ENCODE results near the gene FOXO3.

FOXO3 gene

DNA sequence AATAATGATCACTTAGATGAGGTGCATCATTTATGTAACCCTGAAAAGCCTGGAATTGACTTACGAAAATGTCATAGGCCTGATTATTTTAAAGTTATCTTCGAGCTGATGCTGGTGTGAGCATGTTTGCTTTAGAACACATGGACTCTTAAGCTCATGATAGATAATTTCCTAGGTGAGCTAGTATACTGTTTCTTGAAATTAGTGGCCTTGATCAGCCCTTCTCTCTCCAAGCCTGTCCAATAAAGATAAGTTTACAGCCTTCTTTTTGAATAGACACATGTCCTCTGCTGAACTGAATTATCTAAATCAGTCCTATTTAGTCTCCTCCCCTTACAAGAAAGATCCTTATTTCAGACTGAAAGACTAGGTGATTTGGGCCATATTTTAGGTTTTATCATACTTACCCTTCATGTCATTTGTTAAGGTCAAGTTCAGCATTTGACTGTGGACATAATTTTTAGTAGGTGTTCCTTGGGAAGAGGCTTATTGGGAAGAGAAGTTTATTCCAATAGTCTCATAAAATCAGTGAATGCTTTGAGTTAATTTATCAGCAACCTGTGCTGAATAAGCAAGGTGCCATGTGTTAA is 15.3 kb downstream of the FOXO3 start:
- DNase-seq (ENCODE audit: low read depth): no peak

DNA sequence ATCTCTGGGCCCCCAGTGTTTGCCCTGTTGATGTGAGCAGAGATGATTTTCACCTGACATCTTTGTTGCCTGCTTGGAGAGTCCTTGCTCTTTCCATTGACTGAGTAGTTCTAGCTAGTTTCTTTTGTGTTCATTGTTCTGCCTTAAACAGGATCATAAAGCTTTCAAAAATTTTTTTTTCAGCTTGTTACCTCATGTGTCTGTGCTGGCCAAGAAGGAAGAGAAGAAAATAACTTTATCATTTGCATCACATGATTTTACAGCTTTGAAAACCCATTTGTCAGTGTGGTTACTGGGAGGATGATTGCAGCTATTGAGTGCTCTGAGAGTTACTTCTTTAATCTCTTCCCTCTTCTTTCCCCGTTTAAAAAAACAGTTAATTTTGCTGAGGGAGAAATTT is 16.0 kb downstream of the FOXO3 start:
- no peak for DNase-seq (ENCODE audit: low read depth)

DNA sequence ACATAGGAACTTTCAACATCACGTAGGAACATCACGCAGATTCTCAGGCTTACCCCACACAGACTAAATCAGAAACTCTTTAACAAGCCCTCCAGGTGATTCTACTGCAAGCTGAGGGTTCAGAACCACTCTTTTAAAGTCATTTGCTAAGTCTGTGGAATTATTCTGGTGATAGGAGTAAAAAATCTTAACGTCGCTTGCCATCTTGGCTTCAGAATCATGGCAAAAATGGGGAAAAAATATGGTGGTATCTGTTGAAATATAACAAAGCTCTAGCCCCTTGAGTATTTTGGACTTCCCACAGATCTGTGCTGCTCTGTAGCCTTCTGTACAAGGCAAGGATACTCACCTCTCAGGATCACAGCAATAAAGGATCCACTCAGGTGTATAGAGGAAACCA is 17.4 kb downstream of the FOXO3 start:
- DNase-seq (ENCODE audit: low read depth): no peak

DNA sequence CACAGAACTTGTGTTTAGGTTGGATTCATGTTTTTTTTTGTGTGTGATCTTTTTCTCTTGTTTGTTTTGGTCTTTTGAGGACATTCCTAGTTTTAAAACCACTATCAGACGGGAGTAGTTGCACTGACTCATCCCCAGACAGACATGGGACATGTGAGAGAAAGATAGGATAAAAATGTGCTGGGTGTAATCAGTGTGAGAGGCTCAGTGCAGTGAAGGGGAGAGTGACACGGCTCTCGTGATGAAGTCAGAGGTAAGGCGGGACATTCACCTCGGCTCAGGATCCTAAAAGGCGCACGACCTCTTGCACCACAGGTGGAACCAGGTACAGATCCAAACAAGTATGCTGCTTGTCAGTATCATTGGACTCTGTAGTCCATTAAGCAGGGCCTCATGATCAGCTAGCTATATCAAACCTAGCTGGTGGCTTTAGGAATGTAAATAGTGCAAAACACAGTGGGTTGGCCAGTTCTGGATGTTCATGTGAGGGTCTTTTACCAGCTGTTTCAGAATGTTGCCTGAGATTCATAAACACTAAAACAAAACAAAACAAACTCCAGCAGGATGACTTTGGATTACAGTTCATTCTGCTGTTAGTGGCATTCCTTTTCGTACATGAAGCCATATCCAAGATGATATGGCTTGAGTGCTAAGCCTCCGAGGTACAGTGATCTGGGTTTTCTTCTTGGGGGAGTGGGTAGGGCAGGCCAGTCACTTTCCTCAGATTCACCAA is 18.0 kb downstream of the FOXO3 start:
- no peak for DNase-seq (ENCODE audit: low read depth)

DNA sequence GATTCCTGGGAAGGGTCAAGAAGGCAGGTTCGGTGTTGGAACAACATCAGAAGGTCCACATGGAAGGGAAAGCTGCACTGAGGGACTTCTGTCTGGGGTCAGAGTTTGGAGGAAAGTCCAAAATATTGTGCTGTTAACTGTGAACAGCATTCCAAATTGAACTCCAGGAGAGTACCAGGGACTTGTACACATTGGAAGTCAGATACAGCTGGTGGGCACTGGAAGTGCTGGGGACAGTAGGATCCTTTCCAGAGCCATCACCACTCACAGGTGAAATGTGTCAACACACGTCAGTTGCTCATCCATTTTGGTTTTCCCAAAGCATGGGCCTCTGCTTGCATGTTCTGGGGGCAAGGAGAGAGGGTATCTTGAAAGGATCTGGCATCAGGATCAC is 18.6 kb downstream of the FOXO3 start:
- DNase-seq (ENCODE audit: low read depth): no peak

DNA sequence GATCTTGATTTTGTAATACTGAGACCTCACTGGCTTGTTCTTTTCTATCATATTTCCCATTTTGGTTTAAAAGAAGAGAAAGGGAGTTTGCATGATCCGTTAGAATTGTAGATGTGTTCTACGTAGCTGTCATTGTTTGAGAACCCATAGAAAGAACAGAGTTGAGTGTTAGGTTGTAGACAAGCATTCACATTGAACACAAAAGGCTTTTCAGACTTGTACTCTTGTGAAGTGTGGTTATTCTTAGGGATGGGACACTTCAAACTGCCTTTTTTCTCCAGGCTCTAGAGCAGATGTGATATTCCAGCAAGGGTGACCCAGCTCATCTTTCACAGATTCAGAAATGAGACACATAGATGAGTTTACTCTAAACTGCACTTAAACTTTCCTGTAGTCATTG is 19.9 kb downstream of the FOXO3 start:
- DNase-seq (ENCODE audit: low read depth): no peak

DNA sequence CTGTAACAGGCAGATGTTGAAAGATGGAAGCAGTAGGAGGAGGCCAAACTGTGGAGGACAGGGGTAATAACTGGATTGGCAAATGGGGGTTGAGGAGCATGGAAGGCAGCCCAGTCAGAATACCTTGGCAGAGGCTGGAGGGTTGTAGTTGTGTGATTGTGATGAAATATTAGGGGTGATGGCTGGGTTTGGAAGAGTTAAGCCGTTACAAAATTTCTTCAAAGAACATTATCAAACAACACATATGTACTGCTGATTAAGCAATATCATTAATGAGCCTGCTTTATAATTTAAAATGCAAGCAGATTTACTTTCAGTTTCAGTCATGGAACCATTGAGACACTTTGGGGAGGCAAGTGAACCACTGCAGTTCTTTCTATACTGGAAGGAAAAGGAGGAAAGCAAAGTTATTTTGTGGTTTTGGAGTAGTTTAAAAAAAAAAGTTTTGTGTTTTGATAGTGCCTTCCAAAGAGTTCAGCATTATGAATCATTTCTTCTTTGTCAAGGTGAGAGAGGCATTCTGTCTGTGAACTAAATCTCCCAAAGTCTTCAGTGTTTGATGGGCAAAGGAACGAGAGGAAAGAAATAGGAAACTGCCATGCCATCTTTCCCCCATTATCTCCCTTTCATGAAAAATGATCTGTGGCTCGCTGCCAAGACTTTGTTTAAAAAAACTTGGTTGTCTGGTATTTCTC is 20.7 kb downstream of the FOXO3 start:
- DNase-seq (ENCODE audit: low read depth): no peak

DNA sequence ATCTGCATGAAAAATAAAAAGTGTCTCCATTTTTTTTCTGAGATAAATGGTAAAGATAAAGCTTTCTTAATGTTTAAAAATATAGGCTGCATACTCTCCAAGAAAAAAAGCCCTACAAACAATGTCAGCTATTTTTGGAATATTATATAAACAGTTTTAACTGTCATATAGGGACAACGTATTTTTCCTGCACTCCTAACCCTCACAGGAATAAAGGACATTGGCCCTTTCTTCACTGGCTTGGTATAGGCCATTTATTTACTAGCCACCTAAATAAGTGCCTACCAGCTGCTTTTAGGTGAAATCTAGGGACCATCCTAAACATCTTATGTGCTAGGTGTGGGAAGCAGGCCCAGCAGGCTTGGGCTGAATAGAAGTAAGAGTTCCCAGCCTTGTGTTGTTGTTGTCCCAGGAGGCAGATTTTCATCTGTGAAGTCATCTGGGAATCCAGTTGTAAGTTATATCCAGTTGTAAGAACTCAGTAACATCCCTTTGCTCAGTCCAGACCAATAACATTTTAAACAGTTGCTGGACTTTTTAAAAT is 21.3 kb downstream of the FOXO3 start:
- no peak for DNase-seq (ENCODE audit: low read depth)

DNA sequence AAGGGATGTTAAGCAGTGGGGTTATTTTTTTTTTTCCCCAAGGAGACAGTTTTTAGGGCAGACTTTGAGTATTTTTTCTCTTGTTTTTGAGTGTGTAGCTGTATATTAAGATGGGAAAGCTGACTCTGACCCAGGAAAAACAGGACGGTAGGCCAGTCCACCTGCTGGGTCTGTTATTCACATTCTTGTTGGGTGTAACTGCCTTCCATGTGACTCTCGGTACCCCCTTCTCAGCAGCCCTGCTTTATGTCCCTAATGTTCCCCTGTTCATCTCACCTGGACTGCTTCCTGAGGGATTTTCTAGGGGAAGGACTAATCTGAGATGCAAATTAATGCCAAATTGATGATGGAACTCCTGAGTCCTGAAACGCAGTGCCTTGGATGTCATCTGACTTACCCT is 21.9 kb downstream of the FOXO3 start:
- no peak for DNase-seq (ENCODE audit: low read depth)

DNA sequence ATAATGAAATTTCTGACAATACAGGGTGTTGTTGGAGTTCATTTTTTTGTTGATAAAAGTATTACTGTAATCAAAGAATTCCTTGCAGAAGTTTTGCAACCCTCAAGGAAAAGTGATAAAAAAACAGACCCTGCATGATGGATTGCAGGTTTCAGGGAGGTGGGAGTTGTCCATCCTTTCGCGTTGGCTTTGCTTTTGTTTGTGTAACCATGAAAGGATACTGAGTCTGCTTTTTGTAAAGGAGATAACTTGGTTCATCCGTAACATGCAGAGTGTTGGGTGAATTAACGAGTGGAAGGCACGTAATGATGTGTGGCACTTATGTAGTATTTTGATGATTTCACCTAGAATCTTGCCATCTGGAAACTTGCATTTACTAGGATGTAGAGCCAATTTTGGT is 23.6 kb downstream of the FOXO3 start:
- DNase-seq (ENCODE audit: low read depth): no peak

DNA sequence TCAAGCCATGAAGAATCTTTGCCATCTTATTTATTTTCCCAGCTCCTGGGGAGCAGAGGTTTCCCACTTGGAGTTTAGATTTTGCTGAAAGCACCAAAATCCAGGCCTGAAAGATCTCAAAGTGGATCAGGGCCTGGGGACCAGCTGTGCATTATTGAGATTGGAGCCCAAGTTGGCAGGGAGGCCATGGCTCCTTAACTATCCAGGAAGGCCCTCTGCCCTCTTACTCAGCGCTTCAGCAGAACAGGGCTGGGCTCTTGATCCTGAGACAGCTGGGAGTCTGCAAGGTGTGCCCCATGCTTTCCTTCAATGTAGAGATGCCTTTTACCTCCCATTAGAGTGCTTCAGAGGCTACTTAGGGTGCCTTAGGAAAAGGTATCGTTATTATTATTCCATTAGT is 24.6 kb downstream of the FOXO3 start:
- DNase-seq (ENCODE audit: low read depth): no peak

DNA sequence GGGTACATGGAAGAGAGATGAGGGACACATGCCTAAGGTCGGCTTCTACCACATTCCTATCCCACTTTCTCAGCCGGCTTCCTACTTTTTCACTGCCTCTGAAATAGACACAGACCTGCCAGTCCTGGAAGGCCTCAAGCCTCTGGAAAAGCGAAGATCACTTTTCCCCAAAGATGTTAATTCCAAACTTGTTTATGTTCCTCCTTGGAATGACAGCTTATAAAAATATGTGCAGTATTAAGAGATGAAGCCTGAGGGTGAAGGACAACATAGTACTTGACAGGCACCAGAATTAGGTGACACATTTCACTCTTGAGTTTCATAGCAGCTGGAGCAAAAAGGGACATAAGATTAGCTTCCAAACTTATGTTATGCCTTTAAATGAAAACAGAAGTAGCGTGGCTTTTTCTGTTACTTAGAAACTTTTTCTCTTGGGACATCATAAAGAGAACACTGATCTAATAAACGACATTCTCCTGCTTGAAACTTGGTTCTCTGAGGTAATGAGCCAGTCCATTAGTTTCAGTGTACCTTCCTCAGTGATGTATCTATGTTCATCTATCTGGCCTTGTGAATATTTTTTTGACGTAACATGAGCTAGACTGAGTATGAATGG is 25.3 kb downstream of the FOXO3 start:
- no peak for DNase-seq (ENCODE audit: low read depth)

DNA sequence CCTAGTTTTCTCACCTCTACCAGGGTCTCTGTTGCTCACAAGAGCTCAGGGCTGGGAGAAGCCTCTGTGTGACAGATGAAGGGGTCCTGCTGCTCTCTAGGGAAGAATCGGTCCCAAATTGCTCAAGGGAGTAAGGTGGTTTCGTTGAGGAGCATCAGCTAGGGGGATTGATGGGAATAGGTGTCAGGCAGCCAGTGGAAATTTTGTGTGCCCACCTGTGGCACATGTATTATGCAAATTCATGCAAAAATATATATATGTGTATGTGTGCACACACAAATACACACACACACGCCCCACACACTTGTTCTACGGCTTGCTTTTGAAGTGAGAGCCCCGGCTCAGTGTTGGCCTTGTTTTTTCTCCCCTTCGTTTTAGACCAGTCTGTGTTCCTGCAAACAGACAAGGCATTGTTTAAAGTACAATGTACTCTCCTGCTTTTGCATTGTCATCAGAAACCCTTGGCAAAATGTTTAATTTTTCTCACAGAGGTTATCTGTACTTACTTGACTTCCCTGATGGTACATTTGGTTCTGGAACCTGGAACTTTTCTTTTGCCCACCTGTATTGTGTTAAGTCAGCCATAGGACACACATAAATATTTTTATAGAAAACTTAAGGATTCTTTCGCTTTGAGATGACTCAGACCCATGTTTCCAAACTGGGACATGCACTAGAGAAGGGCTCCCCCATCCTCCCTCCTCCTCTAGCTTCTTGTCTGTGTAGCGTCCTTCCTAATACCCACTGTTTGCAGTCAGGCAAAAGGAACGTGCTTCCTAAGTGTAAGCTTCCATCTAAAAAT is 26.7 kb downstream of the FOXO3 start:
- DNase-seq (ENCODE audit: low read depth): no peak

DNA sequence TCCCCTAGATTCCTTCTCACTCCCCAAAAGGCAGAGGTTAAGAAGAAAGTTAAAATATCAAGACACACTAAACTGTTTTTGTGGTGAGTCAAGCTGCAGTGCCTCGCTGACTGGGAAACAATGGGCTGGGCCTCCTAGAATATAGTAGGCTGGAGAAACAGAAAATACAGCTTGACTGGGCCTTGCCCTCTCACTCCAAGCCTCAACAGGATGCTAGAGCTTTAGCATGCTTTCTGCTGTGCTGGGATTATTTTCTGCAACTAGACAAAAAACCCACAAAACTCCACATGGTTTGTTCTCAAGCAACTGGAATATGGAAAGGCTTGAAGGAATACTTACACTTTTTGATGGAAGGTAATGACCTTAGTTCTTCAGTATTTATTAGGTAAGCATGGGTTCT is 27.9 kb downstream of the FOXO3 start:
- no peak for DNase-seq (ENCODE audit: low read depth)

DNA sequence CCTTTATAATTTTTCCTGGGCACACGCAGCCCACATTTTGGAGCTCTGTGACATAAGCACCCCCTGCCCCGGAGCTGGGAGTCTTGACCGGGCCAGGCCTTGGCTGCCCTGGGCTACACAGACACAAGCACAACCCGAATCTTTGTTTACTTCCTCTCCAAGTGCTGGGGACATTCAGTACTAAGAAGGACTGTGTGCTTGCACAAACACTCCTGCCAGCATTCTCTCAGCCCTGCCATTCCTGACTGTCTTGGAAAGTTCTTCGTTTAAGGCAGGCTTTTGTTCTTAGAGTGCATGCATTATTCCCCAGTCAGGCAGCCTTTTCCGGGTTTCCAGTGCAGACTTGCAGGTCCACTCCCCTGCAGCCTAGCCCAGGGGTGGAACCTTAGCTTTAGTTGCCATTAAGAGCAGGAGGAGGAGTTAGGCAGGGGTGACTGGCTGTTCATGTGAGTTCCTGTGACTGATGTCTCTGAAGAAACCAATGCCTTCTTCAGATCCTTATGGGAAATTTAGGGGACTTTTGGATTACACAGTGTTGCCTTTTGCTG is 28.6 kb downstream of the FOXO3 start:
- DNase-seq (ENCODE audit: low read depth): no peak

DNA sequence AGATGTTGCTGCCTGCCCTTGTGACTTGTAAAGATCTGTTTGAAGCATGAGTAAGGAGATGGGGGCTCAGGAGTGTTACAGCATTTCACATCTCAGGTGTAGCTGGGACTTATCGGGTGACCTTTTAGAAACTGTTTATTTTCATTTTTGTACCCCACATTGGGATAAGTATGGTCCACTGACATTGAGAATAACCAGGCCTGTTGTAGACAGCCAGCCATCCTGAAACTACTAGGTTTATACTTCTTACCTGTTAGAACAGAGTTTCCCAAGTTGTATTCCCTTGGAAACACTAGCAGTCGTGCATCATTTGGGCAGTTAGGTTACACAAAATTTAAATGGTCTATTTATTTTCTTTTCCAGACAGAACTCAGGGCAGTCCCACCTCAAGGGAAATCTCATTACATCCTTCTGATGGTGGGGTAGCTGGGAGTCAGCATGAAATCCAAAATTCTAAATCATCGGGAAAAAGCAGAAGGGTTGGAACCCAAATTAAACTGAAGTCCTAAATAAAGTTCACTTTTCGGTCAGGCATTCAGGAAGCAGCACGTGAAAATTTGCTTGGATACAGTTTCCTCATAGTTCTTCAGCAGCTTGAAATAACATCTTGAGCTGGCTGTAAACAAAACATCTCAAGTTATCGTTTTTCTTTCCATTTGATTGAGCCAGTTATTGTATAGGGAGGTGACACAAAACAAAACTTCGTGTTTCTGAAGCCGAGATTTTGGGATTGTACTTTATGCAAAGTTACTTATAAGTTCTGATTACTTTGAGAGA is 30.5 kb downstream of the FOXO3 start:
- DNase-seq (ENCODE audit: low read depth): no peak

DNA sequence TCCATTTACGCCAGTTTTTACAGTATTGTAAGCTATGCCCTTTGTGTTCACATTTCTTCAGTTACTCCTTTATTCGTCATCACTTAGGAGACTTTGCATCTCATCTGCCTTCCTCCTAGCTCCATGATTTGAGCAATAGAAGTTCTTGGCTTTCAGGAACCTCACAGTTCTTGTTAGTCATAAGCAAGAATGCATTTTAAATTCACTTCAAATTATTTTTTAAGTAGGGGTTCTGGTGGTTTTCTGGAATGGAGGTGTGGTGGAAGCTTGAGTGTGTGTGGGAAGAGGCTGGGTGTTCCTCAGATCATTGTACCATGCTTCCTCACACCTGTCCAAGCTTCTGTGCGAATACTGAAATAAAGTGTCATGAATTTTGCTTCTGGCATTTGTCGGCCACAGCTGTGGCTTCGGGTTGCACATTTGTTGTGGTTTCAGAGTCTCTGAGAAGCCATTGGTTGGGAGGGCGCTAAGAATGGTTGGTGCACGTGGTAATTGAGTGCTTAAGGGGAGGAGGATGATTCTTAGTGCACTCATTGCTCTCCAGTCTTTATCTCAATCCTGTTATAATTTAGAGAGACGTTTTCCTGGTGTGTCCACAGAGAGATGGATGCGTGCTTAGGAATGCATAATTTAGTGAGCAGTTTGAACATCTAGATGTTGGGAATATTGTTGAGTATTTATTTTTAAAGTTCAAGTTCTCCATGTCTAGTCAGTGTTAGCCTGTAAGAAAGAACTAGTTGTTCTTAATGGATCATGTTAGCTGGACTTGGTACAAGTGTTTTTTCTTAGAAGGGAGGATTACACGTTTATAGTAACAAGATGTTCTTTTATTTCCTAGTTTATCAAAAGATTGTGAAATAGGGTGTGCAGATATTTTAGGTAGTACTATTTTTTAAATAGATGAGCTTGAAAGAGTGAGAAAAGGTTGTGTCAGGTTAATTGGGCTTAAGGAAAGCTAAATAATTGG is 31.9 kb downstream of the FOXO3 start:
- DNase-seq (ENCODE audit: low read depth): no peak

DNA sequence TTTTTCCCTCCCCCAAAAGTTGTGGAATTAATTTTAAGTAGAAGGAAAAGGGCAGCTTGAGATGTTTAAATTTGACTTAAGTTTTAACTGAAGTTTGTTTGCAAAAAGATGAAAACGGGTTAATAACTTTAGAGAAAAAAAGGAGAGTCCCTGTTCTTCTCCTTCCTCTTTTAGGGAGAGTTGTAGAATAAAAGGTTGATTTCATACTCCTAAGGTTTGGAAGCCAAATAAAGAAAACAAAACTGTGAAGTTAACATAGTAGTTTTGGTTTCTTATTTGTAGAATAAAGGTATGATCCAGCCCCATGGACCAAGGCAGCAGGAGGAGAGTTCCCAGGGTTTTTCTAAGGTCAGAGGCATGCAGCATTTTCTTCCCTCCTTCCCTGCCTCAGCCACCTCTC is 33.4 kb downstream of the FOXO3 start:
- DNase-seq (ENCODE audit: low read depth): no peak

DNA sequence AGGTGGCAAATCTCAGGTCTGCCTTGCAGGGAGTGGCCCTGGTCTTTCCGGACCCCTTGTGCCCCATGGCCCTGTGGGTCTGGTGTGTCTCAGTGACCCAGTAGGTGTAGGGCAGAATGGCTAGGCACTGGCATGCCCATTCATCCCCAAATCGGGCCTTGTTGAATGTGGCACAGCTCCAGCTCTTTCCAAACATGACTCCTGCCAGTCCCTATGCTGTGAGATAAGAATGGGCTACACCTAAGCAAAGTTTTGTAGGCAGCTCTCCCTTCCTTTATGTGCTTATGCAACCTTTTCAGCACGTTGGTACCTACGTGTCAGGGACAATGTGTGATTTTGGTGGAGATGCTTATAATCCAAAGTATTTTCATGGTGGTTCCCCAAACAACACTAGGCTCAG is 33.9 kb downstream of the FOXO3 start:
- no peak for DNase-seq (ENCODE audit: low read depth)

DNA sequence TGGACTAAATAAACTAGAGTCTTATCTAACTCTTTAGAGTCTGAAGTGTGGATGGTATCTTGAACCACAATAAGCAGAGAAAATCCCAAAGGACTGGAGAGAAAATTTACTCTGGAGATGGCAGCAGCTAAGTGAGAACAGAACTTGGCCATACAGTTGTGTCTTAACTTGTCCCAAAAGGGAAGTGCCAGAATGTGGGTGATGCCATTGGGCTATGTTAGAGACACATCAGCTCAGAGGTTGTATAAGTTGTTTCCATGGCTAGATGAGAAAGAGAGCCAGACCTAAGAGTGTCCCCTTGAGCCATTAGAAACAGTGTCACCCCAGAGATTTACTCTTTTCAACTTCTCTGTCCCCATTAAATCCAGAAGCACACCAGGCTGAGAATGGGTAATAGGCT is 36.2 kb downstream of the FOXO3 start:
- DNase-seq (ENCODE audit: low read depth): no peak

Measured in CMK (cell line).